Upper lobe of left lung (tissue), 6 donors: Measurements from ENCODE around the gene UTRN. TPM values are rescaled to one million over a fixed set of nuclear protein-coding genes. Genes with fewer than 3 reads are reported as not detected.

Experiments
- ATAC-seq, 2 donors: fragments of 200-7000 bp; cut with Tn5 transposase; one replicate each; pipeline ENCODE4 v1.9.1; 2022; ENCODE audit warnings: mild to moderate bottlenecking in 2 of 2, moderate library complexity in 2 of 2; ENCODE audit not compliant: low FRiP score in 2 of 2
- DNase-seq, 2 donors: peaks; one replicate each; pipeline ENCODE4 v3.0.0-alpha.2; 2019 to 2020
- H3K27ac ChIP-seq, 4 donors: fragments of 200-600 bp; sonication (generic); one replicate each; pipeline ENCODE4 v1.5.1; 2016 to 2019
- H3K27me3 ChIP-seq, 4 donors: fragments of 200-600 bp; sonication (generic); one replicate each; pipeline ENCODE4 v1.5.1; 2017 to 2019
- H3K36me3 ChIP-seq, 4 donors: fragments of 200-600 bp; sonication (generic); one replicate each; pipeline ENCODE4 v1.5.1; 2016 to 2019
- H3K4me1 ChIP-seq, 4 donors: fragments of 200-600 bp; sonication (generic); one replicate each; pipeline ENCODE4 v1.5.1; 2018 to 2019
- H3K4me3 ChIP-seq, 4 donors: fragments of 200-600 bp; sonication (generic); one replicate each; pipeline ENCODE4 v1.5.1; 2017 to 2019; ENCODE audit warnings: mild to moderate bottlenecking in 2 of 4, moderate library complexity in 1 of 4
- H3K9me3 ChIP-seq, 4 donors: fragments of 200-600 bp; sonication (generic); one replicate each; pipeline ENCODE4 v1.5.1; 2018 to 2019
- CTCF ChIP-seq, 6 experiments: fragments of 450-650 bp in 4 of 6; fragments of 200-600 bp in 2 of 6; sonication (generic) in 2 of 6; IDR thresholded peaks; one replicate each; pipeline ENCODE4 v1.5.1; 2016 to 2019; ENCODE audit warnings: antibody characterized with exemption in 6 of 6
- EP300 ChIP-seq, 4 donors: sonication (generic); formaldehyde crosslinking; IDR thresholded peaks; one replicate each; pipeline ENCODE4 v1.5.1; 2017; ENCODE audit warnings: antibody characterized with exemption in 4 of 4, control low read depth in 2 of 4
- POLR2A ChIP-seq, 4 donors: fragments of 450-650 bp; IDR thresholded peaks; one replicate each; pipeline ENCODE4 v1.5.1; 2016 to 2017; ENCODE audit warnings: antibody characterized with exemption in 4 of 4, mild to moderate bottlenecking in 2 of 4
- POLR2AphosphoS5 ChIP-seq, 2 donors: sonication (generic); formaldehyde crosslinking; IDR thresholded peaks; one replicate each; pipeline ENCODE4 v1.5.1; 2017; ENCODE audit warnings: antibody characterized with exemption in 2 of 2
- WGBS, 2 donors: methylation state at CpG; one replicate each; pipeline ENCODE4 v1.1.5; 2017 to 2018; 5-methylcytosine and 5-hydroxymethylcytosine counted together
- total RNA-seq, 6 donors: library from RNA; depleted of rRNA in 4 of 6; stranded (reverse); fragments of >200 nt in 4 of 6; gene quantifications; one replicate each; pipeline versions ENCODE4 v1.1.0 to v1.2.1, GENCODE V29; 2016 to 2021
- donor health status: DM: no; HTN: no; CAD: no; lungs with moderate emphysema.
- donor health status: DM: no; HTN: yes; CAD: no; lungs with severe emphysema.

Gene UTRN
- total RNA-seq, 6 donors from 2014 or later: 209 to 637 (median 340) TPM

DNA sequence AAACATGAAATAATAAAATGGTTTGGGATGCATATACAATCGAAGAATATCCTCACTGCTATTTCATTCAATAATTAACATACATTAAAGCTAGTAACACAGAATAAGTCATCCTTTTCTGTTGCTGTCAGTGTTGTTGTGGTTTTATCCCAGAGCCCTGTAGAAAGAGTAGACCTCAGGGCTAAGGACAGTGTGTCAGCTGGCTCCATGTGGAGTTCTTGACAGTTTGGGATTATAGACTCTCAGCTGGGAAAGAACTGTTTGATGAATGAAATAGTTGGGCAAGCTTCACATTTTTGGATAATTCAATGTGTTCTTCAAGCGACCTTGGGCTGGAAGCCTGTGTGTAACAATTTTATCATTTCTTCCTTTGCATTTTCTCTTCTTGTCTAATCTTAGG lies 10.1 kb downstream of the UTRN start:
- Histone ChIP-seq H3K27ac (no peak overlapping the region), H3K27me3 (no peaks in the 10 kb centered on the region), H3K4me3 (no peak overlapping the region), H3K9me3 (no peaks in the 10 kb centered on the region), H3K36me3 (peaks cover 0 to 11% (median 9%) of the 10 kb centered on the region in 4 donors), H3K4me1 (peaks cover 22 to 34% (median 30%) of the 10 kb centered on the region in 4 donors)
- 89 to 92% methylated on average over 2 of the region's 2 CpGs for WGBS, 2 donors
- ATAC-seq (no peak), DNase-seq (no peak)
- TF ChIP-seq POLR2AphosphoS5 (IDR thresholded peaks at IDR 0.05) (no peak), EP300 (IDR thresholded peaks at IDR 0.05) (no peak), POLR2A (IDR thresholded peaks at IDR 0.05) (no peak), CTCF (IDR thresholded peaks at IDR 0.05) (no peak)

DNA sequence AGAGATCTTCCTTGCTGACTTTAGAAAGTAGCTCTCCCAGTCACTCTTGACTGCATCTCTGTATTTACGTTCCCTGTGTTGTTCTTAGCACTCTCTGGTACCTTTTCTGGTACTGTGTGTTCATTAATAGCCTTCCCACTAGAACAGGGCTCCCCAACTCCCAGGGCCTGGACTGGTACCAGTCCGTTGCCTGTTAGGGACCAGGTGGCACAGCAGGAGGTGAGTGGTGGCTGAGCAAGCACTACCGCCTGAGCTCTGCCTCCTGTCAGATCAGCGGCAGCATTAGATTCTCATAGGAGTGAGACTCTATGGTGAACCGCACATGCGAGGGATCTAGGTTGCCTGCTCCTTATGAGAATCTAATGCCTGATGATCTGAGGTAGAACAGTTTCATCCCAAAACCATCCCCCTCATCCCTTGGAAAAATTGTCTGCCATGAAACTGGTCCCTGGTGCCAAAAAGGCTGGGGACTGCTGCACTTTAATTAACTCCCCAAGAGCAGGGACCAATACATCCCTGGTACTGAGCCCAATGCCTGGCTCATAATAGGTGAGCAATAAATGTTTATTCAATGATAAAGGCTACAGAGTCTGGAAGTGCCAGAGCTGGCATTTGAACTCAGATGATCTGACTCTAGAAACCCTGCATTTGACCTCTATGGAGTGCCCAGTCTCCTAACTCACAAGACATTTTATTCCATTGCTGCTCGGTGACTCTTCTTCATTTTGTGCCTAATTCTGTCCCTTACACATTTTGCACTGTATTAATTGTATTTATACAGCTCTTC lies 11.0 kb downstream of the UTRN start:
- TF ChIP-seq EP300 (IDR thresholded peaks at IDR 0.05) (no peak), POLR2AphosphoS5 (IDR thresholded peaks at IDR 0.05) (no peak), CTCF (IDR thresholded peaks at IDR 0.05) (no peak), POLR2A (IDR thresholded peaks at IDR 0.05) (no peak)
- DNase-seq (no peak), ATAC-seq (no peak)
- 95 to 98% methylated on average over 7 of the region's 7 CpGs for WGBS, 2 donors
- Histone ChIP-seq H3K4me1 (peaks cover 22 to 34% (median 30%) of the 10 kb centered on the region in 4 donors), H3K27ac (peak overlapping the region in 2 of 4 donors; percentile 68 to 75), H3K4me3 (no peak overlapping the region), H3K36me3 (peaks cover 0 to 11% (median 9%) of the 10 kb centered on the region in 4 donors), H3K9me3 (no peaks in the 10 kb centered on the region), H3K27me3 (no peaks in the 10 kb centered on the region)

DNA sequence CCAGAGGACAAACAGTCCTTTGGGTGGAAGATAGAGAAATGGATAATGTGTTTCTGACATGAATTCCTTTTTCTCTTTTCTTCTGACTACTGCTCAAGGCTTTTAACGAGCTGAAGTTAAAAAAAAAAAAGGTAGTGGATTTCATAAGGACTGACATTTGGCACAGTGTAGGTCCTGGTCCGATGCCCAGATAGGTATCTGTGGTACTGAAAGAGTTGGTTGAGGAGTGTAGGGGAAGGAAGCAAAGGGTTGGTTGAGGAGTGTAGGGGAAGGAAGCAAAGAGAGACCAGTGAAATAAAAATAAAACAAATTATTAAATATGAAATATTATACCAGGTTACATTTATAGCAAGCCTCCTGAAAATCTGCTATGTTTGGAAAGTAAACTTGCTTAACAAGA lies 11.8 kb downstream of the UTRN start:
- no peak overlapping the region for H3K4me3 ChIP-seq
- peaks cover 0 to 13% (median 10%) of the 10 kb centered on the region in 4 donors for H3K36me3 ChIP-seq
- H3K27ac ChIP-seq: peak overlapping the region; percentile 32 to 75 (median 52)
- TF ChIP-seq POLR2A (IDR thresholded peaks at IDR 0.05) (no peak), CTCF (IDR thresholded peaks at IDR 0.05) (no peak), EP300 (IDR thresholded peaks at IDR 0.05) (no peak), POLR2AphosphoS5 (IDR thresholded peaks at IDR 0.05) (no peak)
- no peaks in the 10 kb centered on the region for H3K9me3 ChIP-seq
- DNase-seq (peak in 1 of 2 donors; percentile 70), ATAC-seq (no peak)
- H3K27me3 ChIP-seq: no peaks in the 10 kb centered on the region
- peaks cover 22 to 34% (median 30%) of the 10 kb centered on the region in 4 donors for H3K4me1 ChIP-seq
- WGBS, 2 donors: 5 to 21% methylated on average over 2 of the region's 2 CpGs

GRCh38 chr6:144297511-144298100 lies 12.5 kb downstream of the UTRN start:
- WGBS, 2 donors: 40 to 48% methylated on average over 3 of the region's 3 CpGs
- TF ChIP-seq EP300 (IDR thresholded peaks at IDR 0.05): no peak
- TF ChIP-seq POLR2A (IDR thresholded peaks at IDR 0.05): no peak
- TF ChIP-seq POLR2AphosphoS5 (IDR thresholded peaks at IDR 0.05): no peak
- no peak for TF ChIP-seq CTCF (IDR thresholded peaks at IDR 0.05)
- Histone ChIP-seq H3K27ac (peak overlapping the region; percentile 32 to 75 (median 52)), H3K4me1 (peaks cover 22 to 36% (median 31%) of the 10 kb centered on the region in 4 donors), H3K27me3 (no peaks in the 10 kb centered on the region), H3K4me3 (no peak overlapping the region), H3K9me3 (no peaks in the 10 kb centered on the region), H3K36me3 (peaks cover 0 to 11% (median 7%) of the 10 kb centered on the region in 4 donors)
- ATAC-seq: no peak
- DNase-seq: no peak
